ENCODE measurements around the gene CLRN2. TPM values are rescaled to one million over a fixed set of nuclear protein-coding genes. Genes with fewer than 3 reads are reported as not detected.

CLRN2 gene
- total and polyA plus RNA-seq, 10 of the 15 experiments (the other 5 are each of a cell fraction or from before 2014, with no cell fraction given): not detected

- CTCF ChIA-PET: no interaction called here
- no peaks in the 10 kb centered on the region for H3K79me2 ChIP-seq (ENCODE audit: control insufficient read depth, insufficient read depth, low read length)
- TF ChIP-seq ZNF622 (IDR thresholded peaks at IDR 0.05): no peak
- no peak for TF ChIP-seq ELK1 (IDR thresholded peaks at IDR 0.05; ENCODE audit: low read depth, low read length)
- TF ChIP-seq ZNF24 (IDR thresholded peaks at IDR 0.05): no peak
- TF ChIP-seq GATAD2B (conservative IDR thresholded peaks at IDR 0.05; ENCODE audit: low read depth): no peak
- no peak for TF ChIP-seq CBX3 (IDR thresholded peaks at IDR 0.05; ENCODE audit: borderline replicate concordance, low read depth)
- TF ChIP-seq SRF (IDR thresholded peaks at IDR 0.05; ENCODE audit: low read depth in 2 of 2, low read length in 2 of 2): no peak
- TF ChIP-seq EGR1 (IDR thresholded peaks at IDR 0.05; ENCODE audit: borderline replicate concordance in 1 of 2, low read depth in 2 of 2, low read length in 2 of 2): no peak
- intact Hi-C loops (cut with micrococcal nuclease; ENCODE audit: unreplicated experiment): no loop called here
- FAIRE-seq (no peak), DNase-seq (ENCODE audit: low read depth, low spot score) (no peak), ATAC-seq (no peak)
- no peak overlapping the region for H2AFZ ChIP-seq (ENCODE audit: control insufficient read depth, low read depth, low read length)
- H4K20me1 ChIP-seq (ENCODE audit: control insufficient read depth, insufficient read depth): no peaks in the 10 kb centered on the region
- no peak overlapping the region for H3K27ac ChIP-seq (ENCODE audit: control insufficient read depth, insufficient read depth)
- BruUV-seq (replicated peaks): no TSS peak
- SMC1A ChIA-PET (ENCODE audit: uncharacterized antibody, unreplicated experiment): interaction anchor here (1.2 kb wide), 1 partner anchor 79 kb away, joined by 3 read pairs; no protein-coding TSS in a partner anchor
- H3K4me1 ChIP-seq (ENCODE audit: control insufficient read depth, insufficient read depth, low read length): no peaks in the 10 kb centered on the region
- POLR2A ChIA-PET: interaction anchor here (0.6 kb wide), 1 partner anchor 38 kb away, joined by 3 read pairs; no protein-coding TSS in a partner anchor
- RAD21 ChIA-PET (ENCODE audit: unreplicated experiment): no interaction called here
- in situ Hi-C loops (cut with MboI): loop anchor here (10.0 kb wide), 1 partner anchor 808 kb away; no protein-coding TSS in a partner anchor
- H3K9me3 ChIP-seq (replicated peaks; ENCODE audit: control insufficient read depth, insufficient read depth, low read length): no peaks in the 10 kb centered on the region
- H3K4me2 ChIP-seq (ENCODE audit: control insufficient read depth, insufficient read depth): no peak overlapping the region
- H3K4me3 ChIP-seq: no peak overlapping the region
- no peaks in the 10 kb centered on the region for H3K36me3 ChIP-seq (ENCODE audit: control insufficient read depth in 2 of 2, insufficient read depth in 2 of 2, low read length in 1 of 2)
- H3K27me3 ChIP-seq (replicated peaks in 1 of 2; ENCODE audit: control insufficient read depth in 2 of 2, insufficient read depth in 2 of 2, low read length in 1 of 2): no peaks in the 10 kb centered on the region; a peak in 1 of 4 replicates
- no peak overlapping the region for H3K9ac ChIP-seq (ENCODE audit: control insufficient read depth, insufficient read depth, low read length)
Measured at GRCh38 chr4:17556498-17556897, 41.5 kb downstream of the CLRN2 start.

- no peaks in the 10 kb centered on the region; a peak in 1 of 4 replicates for H3K27me3 ChIP-seq (replicated peaks in 1 of 2; ENCODE audit: control insufficient read depth in 2 of 2, insufficient read depth in 2 of 2, low read length in 1 of 2)
- SMC1A ChIA-PET (ENCODE audit: uncharacterized antibody, unreplicated experiment): interaction anchor here (0.9 to 1.8 kb wide), 5 partner anchors 9 to 77 kb away, joined by 3 to 5 read pairs (median 3); no protein-coding TSS in a partner anchor
- 87% methylated on average over 5 of the region's 5 CpGs for WGBS (ENCODE audit: insufficient coverage, insufficient replicate concordance, low lambda C conversion rate, missing lambda C conversion rate)
- no peaks in the 10 kb centered on the region for H3K36me3 ChIP-seq (ENCODE audit: control insufficient read depth in 2 of 2, insufficient read depth in 2 of 2, low read length in 1 of 2)
- DNase-seq (ENCODE audit: low read depth, low spot score): no peak
- H3K27ac ChIP-seq (ENCODE audit: control insufficient read depth, insufficient read depth): no peak overlapping the region
- RAD21 ChIA-PET (ENCODE audit: unreplicated experiment): no interaction called here
- in situ Hi-C loops (cut with MboI): loop anchor here (10.0 kb wide), 1 partner anchor 807 kb away; no protein-coding TSS in a partner anchor
- H3K79me2 ChIP-seq (ENCODE audit: control insufficient read depth, insufficient read depth, low read length): no peaks in the 10 kb centered on the region
- intact Hi-C loops (cut with micrococcal nuclease; ENCODE audit: unreplicated experiment): no loop called here
- CTCF ChIA-PET: no interaction called here
- no peak overlapping the region for H3K9ac ChIP-seq (ENCODE audit: control insufficient read depth, insufficient read depth, low read length)
- no peak overlapping the region for H2AFZ ChIP-seq (ENCODE audit: control insufficient read depth, low read depth, low read length)
- FAIRE-seq: no peak
- H3K4me1 ChIP-seq (ENCODE audit: control insufficient read depth, insufficient read depth, low read length): no peaks in the 10 kb centered on the region
- H3K9me3 ChIP-seq (replicated peaks; ENCODE audit: control insufficient read depth, insufficient read depth, low read length): no peaks in the 10 kb centered on the region
- H3K4me3 ChIP-seq: no peak overlapping the region
- no peak for ATAC-seq
- H3K4me2 ChIP-seq (ENCODE audit: control insufficient read depth, insufficient read depth): no peak overlapping the region
- POLR2A ChIA-PET: no interaction called here
- H4K20me1 ChIP-seq (ENCODE audit: control insufficient read depth, insufficient read depth): no peaks in the 10 kb centered on the region
- BruUV-seq (replicated peaks): no TSS peak
- TF ChIP-seq JUND (IDR thresholded peaks at IDR 0.05; ENCODE audit: low read depth, low read length) (no peak), SMAD1 (IDR thresholded peaks at IDR 0.05; ENCODE audit: low read depth, partially characterized antibody) (no peak), EP300 (IDR thresholded peaks at IDR 0.05; ENCODE audit: borderline replicate concordance in 1 of 2, control insufficient read depth in 1 of 2, low read depth in 2 of 2, low read length in 2 of 2) (no peak), TCF7 (IDR thresholded peaks at IDR 0.05; ENCODE audit: borderline replicate concordance) (no peak), NKRF (conservative IDR thresholded peaks at IDR 0.05) (no peak), SREBF2 (IDR thresholded peaks at IDR 0.05; ENCODE audit: low read length) (no peak), MAX (IDR thresholded peaks at IDR 0.05; ENCODE audit: low read depth, low read length) (no peak), ATF7 (IDR thresholded peaks at IDR 0.05; ENCODE audit: low read depth) (no peak), CREB1 (IDR thresholded peaks at IDR 0.05; ENCODE audit: low read depth) (no peak), TCF12 (IDR thresholded peaks at IDR 0.05; ENCODE audit: low read depth, low read length) (no peak)
Measured at GRCh38 chr4:17557880-17558279, 42.9 kb downstream of the CLRN2 start.

Data from GM12878 (cell line).